ENCODE measurements around the gene C6orf47.

DNA sequence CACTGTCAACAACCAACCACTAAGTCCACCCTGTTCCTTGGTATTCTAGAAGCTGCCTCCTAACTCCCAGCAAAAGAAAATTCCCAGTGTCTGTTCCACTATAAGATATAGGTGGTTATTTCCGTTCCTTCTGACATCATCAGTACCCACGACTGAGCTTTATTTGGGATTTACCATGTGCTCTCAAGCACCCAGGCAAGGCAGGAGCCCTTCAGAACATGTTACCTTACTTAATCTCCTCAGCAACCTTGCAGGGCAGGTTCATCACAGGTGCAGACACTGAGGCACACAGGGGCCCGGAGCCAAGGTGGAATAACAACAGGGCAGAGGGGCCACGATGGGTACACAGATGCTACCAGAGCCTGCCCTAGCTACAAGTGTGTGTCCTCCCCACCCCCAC is 31.8 kb upstream of the C6orf47 start:
- TF ChIP-seq, protein P1, sequence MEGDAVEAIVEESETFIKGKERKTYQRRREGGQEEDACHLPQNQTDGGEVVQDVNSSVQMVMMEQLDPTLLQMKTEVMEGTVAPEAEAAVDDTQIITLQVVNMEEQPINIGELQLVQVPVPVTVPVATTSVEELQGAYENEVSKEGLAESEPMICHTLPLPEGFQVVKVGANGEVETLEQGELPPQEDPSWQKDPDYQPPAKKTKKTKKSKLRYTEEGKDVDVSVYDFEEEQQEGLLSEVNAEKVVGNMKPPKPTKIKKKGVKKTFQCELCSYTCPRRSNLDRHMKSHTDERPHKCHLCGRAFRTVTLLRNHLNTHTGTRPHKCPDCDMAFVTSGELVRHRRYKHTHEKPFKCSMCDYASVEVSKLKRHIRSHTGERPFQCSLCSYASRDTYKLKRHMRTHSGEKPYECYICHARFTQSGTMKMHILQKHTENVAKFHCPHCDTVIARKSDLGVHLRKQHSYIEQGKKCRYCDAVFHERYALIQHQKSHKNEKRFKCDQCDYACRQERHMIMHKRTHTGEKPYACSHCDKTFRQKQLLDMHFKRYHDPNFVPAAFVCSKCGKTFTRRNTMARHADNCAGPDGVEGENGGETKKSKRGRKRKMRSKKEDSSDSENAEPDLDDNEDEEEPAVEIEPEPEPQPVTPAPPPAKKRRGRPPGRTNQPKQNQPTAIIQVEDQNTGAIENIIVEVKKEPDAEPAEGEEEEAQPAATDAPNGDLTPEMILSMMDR (IDR thresholded peaks at IDR 0.05 in 2 of 3, conservative IDR thresholded peaks at IDR 0.05 in 1 of 3; ENCODE audit: control insufficient read depth in 2 of 3, extremely low read depth in 1 of 3, insufficient read depth in 1 of 3, low read depth in 3 of 3, low read length in 3 of 3), result no peak
- TF ChIP-seq BCL11A (IDR thresholded peaks at IDR 0.05; ENCODE audit: low read depth, low read length) (no peak), HDAC6 (IDR thresholded peaks at IDR 0.05; ENCODE audit: unreplicated experiment) (no peak), NFYB (IDR thresholded peaks at IDR 0.05; ENCODE audit: insufficient read depth, low read depth, low read length) (no peak), EZH2 (IDR thresholded peaks at IDR 0.05; ENCODE audit: borderline replicate concordance, control insufficient read depth, low read depth, low read length) (no peak), FOXM1 (IDR thresholded peaks at IDR 0.05; ENCODE audit: low read depth, low read length) (no peak), YY1 (IDR thresholded peaks at IDR 0.05; ENCODE audit: low read depth, low read length) (no peak), SRF (IDR thresholded peaks at IDR 0.05; ENCODE audit: low read depth in 2 of 2, low read length in 2 of 2) (no peak), POLR2A (IDR thresholded peaks at IDR 0.05; ENCODE audit: low read depth, low read length) (no peak), POLR2AphosphoS2 (IDR thresholded peaks at IDR 0.05; ENCODE audit: low read depth, low read length) (no peak), RAD51 (IDR thresholded peaks at IDR 0.05) (no peak), RCOR1 (conservative IDR thresholded peaks at IDR 0.05; ENCODE audit: low read depth, low read length) (no peak), BHLHE40 (IDR thresholded peaks at IDR 0.05; ENCODE audit: borderline replicate concordance in 1 of 2, low read depth in 2 of 2, low read length in 1 of 2) (no peak)
- TF ChIP-seq, protein P2, sequence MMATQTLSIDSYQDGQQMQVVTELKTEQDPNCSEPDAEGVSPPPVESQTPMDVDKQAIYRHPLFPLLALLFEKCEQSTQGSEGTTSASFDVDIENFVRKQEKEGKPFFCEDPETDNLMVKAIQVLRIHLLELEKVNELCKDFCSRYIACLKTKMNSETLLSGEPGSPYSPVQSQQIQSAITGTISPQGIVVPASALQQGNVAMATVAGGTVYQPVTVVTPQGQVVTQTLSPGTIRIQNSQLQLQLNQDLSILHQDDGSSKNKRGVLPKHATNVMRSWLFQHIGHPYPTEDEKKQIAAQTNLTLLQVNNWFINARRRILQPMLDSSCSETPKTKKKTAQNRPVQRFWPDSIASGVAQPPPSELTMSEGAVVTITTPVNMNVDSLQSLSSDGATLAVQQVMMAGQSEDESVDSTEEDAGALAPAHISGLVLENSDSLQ (IDR thresholded peaks at IDR 0.05), result no peak
